RWPE1 (cell line): Measurements from ENCODE around the gene INO80.
"Not testable (repeated sequence)": the region's sequence is repeated elsewhere in the genome, so short reads cannot be mapped to it uniquely, and the experiment has no call there.

Experiments
- CTCF ChIA-PET: fragments of 350-600 bp; sonication (Branson Sonifier 250); formaldehyde crosslinking; extraction: SDS; loops from one replicate; lab custom pipeline; 2021; lab: Yijun Ruan, JAX
- POLR2A ChIA-PET: fragments of 400-600 bp; formaldehyde crosslinking; extraction: SDS; loops from one replicate; lab custom pipeline; 2020; ENCODE audit warnings: antibody characterized with exemption; ENCODE audit not compliant: low non-redundant PET; lab: Yijun Ruan, JAX
- DNase-seq: peaks from one replicate; pipeline ENCODE4 v3.0.0; 2012; ENCODE audit warnings: low spot score
- H3K27ac ChIP-seq: fragments of 450-650 bp; 2 replicates; pipeline ENCODE4 v1.5.1; 2017
- TF ChIP-seq, protein P1 (sequence below): fragments of 450-650 bp; conservative IDR thresholded peaks from 2 replicates; pipeline ENCODE4 v1.5.1; 2017; ENCODE audit warnings: low read depth, mild to moderate bottlenecking

Gene INO80

DNA sequence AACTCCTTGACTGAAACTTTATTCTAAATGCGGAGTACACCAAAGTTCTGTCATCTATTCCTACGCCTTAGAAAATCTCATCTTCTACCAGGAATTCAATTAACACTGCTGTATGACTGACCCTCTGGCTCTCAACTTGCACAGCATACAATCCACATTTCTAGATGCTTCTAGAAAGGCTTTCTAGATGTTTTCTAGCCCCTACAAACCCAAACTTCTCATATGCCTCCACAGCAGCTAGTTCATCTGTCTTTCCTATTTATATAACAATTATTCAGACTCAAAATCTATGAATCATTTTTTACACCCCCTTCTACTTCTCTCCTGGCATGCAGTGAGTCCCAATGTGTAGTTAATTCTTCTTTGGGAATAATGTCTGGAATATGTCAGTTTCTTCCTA, 13.2 kb downstream of the INO80 start:
- CTCF ChIA-PET = no interaction called here
- POLR2A ChIA-PET = no interaction called here
- TF ChIP-seq, protein P1, sequence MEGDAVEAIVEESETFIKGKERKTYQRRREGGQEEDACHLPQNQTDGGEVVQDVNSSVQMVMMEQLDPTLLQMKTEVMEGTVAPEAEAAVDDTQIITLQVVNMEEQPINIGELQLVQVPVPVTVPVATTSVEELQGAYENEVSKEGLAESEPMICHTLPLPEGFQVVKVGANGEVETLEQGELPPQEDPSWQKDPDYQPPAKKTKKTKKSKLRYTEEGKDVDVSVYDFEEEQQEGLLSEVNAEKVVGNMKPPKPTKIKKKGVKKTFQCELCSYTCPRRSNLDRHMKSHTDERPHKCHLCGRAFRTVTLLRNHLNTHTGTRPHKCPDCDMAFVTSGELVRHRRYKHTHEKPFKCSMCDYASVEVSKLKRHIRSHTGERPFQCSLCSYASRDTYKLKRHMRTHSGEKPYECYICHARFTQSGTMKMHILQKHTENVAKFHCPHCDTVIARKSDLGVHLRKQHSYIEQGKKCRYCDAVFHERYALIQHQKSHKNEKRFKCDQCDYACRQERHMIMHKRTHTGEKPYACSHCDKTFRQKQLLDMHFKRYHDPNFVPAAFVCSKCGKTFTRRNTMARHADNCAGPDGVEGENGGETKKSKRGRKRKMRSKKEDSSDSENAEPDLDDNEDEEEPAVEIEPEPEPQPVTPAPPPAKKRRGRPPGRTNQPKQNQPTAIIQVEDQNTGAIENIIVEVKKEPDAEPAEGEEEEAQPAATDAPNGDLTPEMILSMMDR = no peak
- H3K27ac ChIP-seq = no peak overlapping the region
- no peak for DNase-seq

DNA sequence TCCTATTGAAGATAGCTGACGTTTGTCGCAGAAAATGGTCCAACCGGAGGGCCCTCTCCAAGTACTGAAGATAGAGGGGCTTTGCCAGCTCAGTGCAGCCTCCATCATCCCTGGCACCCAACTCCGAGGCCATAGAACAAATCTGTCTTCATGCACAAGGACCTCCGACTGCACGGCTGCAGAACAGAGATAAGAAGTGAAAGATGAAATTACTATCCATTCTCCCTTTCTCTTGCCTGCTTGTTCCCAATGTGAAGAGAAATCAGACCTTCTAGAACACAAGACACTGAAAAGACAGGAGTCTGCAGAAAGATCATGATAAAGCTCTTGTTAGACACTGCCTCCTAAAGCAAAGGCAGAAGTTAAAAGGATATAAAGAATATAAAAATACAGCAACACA, 19.9 kb downstream of the INO80 start:
- H3K27ac ChIP-seq = no peak overlapping the region
- CTCF ChIA-PET = interaction anchor here (0.6 kb wide), 1 partner anchor 1011 kb away, joined by 4 read pairs; no protein-coding TSS in a partner anchor
- TF ChIP-seq, protein P1 = no peak
- POLR2A ChIA-PET = no interaction called here
- no peak for DNase-seq

DNA sequence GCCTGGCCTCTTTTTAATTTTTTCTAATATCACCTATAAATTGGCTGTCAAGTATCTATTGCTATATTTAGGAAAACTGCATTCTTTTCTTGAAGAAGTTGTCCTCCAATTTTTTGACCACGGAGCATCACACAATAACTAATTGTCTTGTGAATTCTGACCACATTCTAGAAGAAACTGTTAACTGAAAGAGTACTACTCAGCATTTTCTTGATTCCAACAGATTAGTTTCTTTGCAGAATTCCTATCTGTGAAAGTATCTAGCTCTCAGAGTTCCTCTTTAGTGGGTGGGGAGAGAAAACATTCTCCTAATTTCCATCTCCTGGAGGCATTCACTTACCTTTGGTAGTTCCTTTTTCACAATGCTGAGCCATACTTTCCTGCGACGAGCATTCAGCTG, 31.1 kb downstream of the INO80 start:
- H3K27ac ChIP-seq = no peak overlapping the region
- POLR2A ChIA-PET = no interaction called here
- TF ChIP-seq, protein P1 = no peak
- DNase-seq = no peak
- CTCF ChIA-PET = no interaction called here

DNA sequence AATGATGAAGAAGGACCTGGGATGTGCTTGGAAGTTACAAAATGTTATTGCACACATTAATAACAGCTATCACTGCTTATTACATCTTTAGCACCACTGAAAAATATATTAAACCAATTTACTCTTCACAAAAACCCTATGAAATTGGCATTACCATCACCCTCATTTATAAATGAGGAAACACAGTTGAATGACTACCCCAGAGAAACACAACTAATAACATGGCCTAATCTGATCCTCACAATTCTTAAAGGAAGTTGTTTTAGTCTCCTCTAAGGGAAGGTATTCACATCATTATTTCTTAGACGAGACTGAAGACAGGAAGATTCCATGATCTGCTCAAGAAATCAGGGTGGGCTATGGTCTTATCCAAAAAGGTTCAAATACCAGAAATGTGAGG, 35.9 kb downstream of the INO80 start:
- CTCF ChIA-PET = no interaction called here
- POLR2A ChIA-PET = no interaction called here
- TF ChIP-seq, protein P1 = no peak
- DNase-seq = no peak
- no peak overlapping the region for H3K27ac ChIP-seq

DNA sequence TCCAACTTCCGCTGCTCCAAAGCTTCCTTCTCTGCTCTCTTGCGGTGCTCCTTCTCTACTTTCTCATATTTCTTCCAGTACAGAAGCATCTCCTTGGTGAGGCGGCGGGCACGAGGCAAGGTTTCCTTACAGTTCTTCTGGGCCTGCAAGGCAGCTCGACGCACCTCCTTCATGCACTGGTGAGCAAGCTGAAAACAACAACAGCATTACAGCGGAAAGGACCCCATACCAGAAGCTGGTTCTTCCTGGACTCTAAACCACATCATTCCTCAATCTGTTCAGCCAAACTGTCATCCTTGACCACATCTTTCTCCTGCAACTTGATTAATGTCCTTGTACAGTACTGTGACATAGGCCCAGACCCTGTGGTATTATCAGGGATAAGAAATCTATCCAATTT, 36.4 kb downstream of the INO80 start:
- ChIA-PET CTCF (interaction anchor here (0.6 kb wide), 1 partner anchor 179 kb away, joined by 3 read pairs; no protein-coding TSS in a partner anchor), POLR2A (no interaction called here)
- no peak overlapping the region for H3K27ac ChIP-seq
- TF ChIP-seq, protein P1 = no peak
- DNase-seq = no peak

DNA sequence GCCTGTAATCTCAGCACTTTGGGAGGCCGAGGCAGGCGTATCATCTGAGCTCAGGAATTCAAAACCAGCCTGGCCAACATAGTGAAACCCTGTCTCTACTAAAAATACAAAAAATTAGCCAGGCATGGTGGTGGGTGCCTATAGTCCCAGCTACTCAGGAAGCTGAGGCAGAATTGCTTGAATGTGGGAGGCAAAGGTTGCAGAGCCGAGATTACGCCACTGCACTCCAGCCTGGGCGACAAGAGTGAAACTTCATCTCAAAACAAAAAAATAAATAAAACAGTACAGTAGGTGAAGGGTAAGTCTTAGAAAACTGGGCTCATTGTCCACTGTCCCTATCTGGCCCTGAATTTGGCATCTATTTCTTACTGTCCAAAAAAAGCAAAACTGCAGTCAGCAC, 37.2 kb downstream of the INO80 start:
- POLR2A ChIA-PET, DNase-seq, H3K27ac ChIP-seq: not testable (repeated sequence)
- CTCF ChIA-PET = interaction anchor here (0.7 kb wide), 1 partner anchor 26 kb away, joined by 4 read pairs; no protein-coding TSS in a partner anchor

DNA sequence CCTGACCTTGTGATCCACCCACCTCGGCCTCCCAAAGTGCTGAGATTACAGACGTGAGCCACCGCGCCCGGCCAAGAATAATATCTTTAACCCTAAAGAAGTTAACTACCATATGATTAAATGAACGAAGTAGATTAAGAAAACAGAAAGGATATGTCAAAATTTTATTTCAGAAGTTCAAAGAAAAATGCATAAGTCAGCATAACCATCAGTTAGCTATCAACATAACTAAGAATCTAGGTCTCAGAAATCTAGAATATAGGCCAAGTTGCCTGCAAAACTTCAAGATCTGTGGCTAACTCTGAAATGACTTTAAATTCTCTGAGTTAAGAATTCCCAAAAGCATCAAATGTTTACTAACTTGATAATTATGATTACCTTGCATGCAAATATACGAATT, 38.0 kb downstream of the INO80 start:
- TF ChIP-seq, protein P1 = no peak
- ChIA-PET POLR2A (no interaction called here), CTCF (interaction anchor here (0.6 to 0.7 kb wide), 2 partner anchors 25 to 560 kb away, joined by 3 to 4 read pairs; no protein-coding TSS in a partner anchor)
- no peak overlapping the region for H3K27ac ChIP-seq
- DNase-seq = no peak
